HG02642 (cell line): ENCODE results near the gene DGKH.

Experiments
- ATAC-seq: cut with Tn5 transposase; IDR thresholded peaks from one replicate; pipeline ENCODE4 v1.9.1; 2021; ENCODE audit warnings: mild to moderate bottlenecking; ENCODE audit not compliant: unreplicated experiment, poor library complexity

The DGKH gene

DNA sequence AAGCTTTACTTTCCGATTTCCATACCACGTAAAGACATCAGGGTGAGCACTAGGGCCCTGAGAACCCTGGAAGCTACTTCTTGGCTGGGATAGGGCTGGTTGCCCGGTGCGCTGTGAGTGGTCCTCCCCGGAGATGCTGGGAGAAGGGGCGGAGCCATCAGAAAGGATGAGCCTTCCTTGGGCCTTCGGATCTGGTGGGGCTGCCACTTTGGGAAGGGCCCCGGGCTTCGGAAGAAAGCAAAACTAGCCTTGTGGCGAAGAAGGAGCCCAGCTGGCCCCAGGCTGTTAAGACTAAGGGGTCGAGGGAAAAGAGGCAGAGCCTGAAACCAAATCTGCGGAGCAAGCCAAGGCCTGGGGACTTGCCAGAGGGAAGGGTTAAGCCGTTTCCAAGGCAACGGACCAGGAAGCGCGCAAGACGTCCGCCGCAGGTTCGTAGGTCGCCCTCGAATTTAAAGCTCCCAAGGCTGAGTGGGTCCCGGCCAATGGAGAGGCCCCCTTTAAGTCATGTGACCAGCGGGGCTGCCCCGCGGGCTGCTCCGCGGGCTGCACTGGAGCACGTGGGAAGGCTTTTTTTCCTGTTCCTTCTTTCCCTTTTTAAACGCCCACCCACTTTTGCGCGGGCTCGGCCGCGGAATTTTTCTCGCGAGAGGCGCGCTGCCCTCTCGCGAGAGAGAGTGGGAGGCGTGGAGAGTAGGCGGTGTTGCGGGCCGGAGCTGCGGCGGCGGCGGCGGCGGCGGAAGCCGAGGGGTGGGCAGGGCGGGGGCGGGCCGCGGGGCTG, 223.1 kb downstream of the DGKH start:
- ATAC-seq = peak; percentile 89

DNA sequence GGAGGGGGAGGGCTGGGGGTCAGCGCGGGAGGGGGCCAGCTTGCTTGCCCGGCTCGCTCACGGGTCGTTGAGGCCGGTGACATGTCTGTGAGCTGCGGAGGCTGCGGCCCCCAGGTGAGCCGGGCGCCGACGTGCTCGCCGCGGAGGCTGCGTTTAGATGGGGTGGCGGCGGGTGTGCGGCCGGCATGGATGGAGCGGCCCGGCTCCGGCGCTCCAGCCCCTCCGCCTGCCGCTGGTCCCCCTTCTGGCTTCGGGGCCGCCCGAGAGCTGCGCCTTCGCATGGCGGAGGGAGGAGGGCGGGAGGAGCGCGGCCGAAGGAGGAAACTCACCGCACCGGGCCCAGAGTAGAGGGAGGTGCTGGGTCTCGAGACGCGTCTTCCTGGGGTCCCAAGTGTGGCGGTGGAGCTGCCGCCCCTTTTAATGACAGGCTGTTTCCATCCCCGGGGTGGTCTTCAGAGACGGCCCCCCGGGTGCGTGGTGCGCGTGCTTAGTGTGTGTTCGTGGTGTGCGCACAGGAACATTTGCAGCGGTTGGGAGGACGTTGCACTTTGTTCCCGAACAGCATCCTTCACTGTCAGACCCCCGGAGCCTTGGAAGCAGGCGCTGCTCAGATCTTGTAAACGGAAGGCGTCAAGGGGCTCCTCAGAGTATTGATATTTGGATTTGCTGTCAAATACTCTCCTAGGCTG, 223.8 kb downstream of the DGKH start, which contains the start of gene AKAP11:
AKAP11 (plus strand) TSS at position 38 of the 689 bp plus-strand sequence. CDS start 14,197 bp downstream, outside the sequence.
- peak; percentile 26 for ATAC-seq

DNA sequence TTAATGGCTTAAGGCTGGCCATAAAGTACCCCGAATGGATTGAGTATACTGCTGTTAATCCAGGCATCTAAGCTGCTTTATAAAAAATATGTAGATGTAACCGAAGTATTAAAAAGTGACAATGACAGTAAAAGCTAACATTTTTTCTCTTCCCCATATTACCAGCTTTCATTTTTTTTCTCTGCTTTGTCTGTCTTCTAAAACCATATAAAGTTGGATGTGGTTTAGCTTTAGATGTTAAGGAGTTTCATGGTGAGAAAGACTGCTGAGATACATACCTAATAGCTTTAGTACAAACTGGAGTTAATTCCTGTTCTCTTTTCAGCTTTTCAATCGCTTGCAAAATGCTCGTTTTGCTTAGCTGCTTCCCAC, 224.3 kb downstream of the DGKH start:
- ATAC-seq = no peak

DNA sequence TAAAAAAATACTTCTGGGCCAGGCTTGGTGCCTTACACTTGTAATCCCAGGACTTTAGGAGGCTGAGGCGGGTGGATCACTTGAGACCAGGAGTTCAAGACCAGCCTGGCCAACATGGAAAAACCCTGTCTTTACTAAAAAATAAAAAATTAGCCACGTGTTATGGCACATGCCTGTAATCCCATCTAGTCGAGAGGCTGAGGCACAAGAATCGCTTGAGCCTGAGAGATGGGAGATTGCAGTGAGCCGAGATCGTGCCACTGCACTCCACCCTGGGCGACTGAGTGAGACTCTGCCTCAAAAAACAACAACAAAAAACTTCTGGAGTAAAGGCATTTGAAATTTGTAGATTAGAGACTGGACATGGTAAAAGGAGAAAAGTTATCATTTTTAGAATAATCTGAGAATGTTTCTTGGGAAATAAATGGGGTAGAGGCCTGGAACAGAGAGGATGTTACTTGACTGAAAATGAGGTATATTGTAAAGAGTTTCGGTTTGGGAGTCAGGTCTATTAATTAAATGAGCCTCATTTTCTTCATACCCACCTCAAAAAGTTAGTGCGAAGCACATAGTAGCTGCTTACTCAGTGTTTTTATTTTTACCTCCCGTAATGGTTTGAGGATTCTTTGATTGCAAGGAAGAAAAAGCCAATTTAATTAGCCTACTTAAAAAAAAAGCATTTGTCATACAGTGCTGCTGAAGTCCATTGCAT, 226.1 kb downstream of the DGKH start:
- no peak for ATAC-seq

DNA sequence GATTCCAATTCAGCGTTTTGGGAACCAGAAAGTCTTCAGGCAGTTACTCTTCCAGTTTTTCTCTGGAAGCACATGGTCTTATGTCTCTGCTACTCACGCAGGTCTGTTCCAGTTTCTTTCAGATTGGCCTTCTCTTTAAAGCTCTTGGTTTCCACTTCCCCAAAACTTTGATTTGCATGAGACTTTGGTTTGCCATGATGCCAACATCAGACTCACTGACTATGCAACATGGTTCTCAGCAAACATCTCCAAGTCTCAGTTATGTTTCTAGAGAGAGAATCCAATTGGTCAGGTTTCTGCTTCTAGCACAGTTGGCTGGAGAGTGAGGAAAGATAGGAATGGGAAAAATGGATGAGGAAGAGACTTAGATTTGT, 226.6 kb downstream of the DGKH start:
- peak; percentile 28 for ATAC-seq

DNA sequence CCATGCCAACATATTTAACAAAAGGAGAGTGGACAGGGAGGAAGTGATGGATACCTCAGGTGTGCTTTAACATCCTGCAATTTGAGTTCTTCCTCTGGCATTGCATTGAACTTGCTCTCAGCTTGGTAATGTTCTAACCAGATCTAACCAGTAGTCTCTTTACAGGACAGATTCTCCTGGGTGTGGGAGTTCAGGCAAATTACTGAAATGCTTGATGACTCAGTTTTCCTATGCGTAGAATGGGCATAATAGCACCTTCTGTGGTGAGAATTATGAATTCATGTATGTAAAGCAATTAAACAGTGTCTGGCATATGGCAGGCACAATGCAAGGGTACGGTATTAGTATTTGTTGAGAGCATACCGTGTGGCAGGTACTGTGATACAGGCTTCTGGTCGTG, 227.1 kb downstream of the DGKH start:
- ATAC-seq = no peak

DNA sequence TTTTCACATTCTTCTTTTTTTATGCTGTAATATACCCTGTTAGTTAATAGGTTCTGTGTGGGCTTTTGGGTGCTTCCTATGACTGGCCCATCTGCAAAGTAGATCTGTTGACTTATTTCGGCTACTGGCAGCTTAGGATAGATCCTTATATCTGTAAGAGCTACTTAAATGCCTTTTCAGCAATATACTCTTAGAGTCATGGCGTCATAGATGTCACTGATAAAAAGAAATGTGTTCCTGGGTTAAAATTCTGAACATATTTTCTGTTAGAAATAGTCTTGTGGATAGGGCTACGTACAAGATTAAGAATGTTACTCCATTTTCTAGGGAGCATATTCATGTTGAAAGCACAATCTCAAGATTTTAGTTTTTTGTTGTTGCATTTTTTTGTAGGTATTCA, 228.2 kb downstream of the DGKH start:
- ATAC-seq = no peak

DNA sequence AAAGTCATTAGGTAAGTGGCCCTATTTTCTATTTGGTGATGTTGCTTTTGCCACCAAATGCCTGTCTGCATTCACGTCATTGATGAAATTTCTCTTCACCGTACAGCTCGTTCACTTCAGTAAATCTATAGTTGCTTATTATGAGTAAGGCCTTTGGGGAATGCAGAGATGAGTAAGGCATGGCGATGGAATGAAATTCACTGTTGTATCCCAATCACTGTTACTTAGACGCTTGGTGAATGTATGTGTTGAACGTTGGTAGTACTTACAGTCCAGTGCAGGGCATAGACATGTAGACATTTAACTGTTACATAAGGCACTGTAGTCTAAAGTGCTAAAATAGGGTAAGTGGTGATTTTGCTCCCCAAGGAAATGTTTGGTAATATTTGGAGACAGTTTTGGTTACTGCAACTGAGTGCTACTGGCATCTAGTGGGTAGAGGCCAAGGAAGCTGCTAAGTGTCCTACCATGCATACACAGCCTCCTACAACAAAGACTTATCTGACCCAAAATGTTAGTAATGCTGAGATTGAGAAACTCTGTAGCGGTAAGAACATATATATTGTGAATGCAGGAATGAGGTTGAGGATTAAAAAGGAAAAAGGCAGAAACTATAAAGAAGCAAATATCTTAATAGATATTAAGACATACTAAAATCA, 229.3 kb downstream of the DGKH start:
- ATAC-seq = no peak

DNA sequence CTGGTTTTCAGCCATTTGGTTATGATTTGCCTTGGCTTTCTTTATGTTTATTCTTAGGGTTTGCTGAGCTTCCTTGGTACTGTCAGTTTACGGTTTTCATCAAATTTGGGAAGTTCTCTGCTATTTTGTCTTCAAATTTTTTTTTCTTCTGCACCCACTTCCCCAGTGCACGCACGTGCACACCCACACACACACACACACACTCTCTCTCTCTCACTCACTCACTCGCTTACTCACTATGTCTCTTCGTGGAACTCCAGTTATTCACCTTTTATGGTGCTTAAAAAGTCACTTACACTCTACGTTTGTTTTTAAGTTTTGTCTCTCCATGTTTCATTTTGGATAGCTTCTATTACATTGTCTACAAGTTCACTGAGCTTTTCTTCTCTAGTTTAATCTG, 230.6 kb downstream of the DGKH start:
- no peak for ATAC-seq

DNA sequence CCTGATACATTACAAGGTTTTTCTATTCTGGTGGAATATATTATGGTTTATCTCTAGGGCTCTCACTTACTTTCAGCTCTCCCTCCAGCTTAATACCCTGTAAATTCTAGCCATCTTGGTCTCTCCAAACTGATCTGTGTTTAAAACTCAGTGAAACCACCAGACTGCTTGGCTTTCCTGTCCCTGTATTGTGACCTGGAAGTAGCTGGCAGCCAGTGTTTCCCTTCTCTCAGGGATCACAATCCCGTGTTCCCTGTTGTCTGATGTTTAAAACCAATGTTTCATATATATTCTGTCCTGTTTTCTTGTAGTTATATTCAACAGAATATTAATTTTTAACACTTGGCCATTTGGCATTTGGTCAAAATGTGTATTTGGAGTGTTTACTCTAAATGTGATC, 231.5 kb downstream of the DGKH start:
- ATAC-seq = no peak

DNA sequence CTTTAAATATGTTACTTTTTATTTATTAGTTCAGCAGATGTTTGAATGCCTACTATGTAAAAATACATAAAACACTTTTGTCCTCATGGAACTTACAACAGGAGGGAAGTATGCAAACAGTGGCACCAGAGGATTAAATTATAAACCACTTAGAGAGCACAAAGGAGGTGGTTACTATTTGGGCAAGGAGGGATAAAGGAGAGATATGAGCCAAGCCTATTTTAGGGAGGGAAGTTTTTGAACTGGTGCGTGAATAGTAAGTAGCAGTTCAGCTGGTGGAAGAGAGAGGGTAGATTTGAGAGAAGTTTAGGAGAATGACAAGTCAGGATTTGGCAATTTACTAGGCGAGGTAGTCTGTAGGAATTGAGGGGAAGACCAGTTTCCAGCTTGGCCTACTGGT, 232.1 kb downstream of the DGKH start:
- ATAC-seq = no peak

DNA sequence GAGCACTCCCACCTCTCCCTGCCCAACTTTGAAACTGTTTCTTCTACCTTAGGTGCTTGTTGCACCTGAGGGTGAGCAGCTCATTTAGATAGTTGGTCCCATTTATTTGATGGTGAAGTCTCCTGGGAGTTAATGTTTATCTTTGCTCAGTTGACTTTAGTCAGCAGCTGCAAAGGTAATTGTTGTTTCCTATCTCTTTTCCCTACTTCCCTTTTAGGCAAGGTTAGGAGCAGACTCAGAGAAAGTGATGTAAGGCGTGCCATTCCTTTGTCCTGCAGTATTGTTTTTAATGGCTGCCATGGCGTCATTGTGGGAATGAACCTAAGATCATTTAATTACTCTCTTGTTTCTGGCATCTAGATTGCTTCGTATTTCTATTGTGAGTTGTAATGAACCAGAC, 235.1 kb downstream of the DGKH start:
- no peak for ATAC-seq

DNA sequence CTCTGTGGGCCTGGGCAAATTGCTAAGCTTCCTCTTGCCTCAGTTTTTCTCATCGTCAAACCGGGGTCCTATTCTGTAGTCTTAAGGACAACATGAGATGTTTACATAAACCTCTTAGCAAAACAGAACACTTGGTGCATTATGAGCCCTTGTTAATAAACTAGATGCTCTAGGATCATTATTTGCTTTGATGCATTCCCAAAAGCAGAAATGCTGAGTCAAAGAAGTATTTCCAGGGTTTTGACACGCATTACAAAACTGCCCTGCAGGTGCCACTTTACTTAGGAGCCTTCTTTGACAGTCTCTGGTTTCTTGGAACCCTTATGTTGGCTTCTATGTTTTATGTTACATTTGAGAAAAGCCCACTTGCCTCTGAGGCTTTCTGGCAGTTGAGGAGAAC, 235.6 kb downstream of the DGKH start:
- no peak for ATAC-seq
